HL-60 (cell line): Measurements from ENCODE around the gene WARS2.

Experiments
- POLR2AphosphoS5 ChIP-seq: IDR thresholded peaks from 2 replicates; pipeline ENCODE4 v1.6.1; 2012; ENCODE audit warnings: low read depth
- SPI1 ChIP-seq: IDR thresholded peaks from 2 replicates; pipeline ENCODE4 v1.6.1; 2012; ENCODE audit warnings: low read depth, mild to moderate bottlenecking, borderline replicate concordance
- TF ChIP-seq, protein P1 (sequence below): IDR thresholded peaks from one replicate; pipeline ENCODE4 v1.5.1; 2011; ENCODE audit warnings: low read length, control low read depth, inconsistent platforms; ENCODE audit not compliant: insufficient read depth
- TF ChIP-seq, protein P2 (sequence below): IDR thresholded peaks from 2 replicates; pipeline ENCODE4 v1.6.1; 2012; ENCODE audit warnings: low read depth; ENCODE audit not compliant: insufficient replicate concordance

DNA sequence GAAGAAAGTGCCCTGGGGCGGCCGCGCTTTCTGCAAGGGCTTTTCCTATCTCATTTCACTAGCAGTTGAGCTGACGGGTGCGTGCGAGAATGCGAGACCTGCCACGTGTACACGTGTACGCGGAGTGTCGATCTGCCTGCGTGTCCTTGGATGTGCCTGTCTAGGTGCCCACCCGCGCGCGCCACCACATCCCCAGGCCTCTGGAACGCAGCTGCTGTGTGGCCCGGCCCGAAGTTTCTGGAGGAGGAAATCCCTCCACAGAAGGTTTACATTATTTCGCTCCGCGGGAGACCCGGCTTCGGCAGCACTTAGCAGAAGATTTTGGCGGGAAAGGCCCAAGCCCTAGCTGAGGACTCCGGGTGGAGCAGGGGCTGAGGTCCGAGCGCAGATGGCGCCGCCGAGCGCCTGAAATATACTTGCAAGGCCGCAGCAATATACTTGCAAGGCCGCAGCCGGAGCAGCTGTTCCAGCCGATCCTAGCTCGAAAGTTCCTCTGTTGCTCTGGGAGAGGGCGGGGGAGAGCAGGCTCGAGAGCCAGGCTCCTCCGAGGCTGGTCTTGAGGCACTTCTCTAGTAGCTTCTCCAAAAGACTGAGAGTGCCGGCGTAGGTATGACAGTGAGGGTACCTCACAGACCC, 156.2 kb downstream of the WARS2 start:
- TF ChIP-seq, protein P1, sequence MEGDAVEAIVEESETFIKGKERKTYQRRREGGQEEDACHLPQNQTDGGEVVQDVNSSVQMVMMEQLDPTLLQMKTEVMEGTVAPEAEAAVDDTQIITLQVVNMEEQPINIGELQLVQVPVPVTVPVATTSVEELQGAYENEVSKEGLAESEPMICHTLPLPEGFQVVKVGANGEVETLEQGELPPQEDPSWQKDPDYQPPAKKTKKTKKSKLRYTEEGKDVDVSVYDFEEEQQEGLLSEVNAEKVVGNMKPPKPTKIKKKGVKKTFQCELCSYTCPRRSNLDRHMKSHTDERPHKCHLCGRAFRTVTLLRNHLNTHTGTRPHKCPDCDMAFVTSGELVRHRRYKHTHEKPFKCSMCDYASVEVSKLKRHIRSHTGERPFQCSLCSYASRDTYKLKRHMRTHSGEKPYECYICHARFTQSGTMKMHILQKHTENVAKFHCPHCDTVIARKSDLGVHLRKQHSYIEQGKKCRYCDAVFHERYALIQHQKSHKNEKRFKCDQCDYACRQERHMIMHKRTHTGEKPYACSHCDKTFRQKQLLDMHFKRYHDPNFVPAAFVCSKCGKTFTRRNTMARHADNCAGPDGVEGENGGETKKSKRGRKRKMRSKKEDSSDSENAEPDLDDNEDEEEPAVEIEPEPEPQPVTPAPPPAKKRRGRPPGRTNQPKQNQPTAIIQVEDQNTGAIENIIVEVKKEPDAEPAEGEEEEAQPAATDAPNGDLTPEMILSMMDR = no peak
- TF ChIP-seq, protein P2, sequence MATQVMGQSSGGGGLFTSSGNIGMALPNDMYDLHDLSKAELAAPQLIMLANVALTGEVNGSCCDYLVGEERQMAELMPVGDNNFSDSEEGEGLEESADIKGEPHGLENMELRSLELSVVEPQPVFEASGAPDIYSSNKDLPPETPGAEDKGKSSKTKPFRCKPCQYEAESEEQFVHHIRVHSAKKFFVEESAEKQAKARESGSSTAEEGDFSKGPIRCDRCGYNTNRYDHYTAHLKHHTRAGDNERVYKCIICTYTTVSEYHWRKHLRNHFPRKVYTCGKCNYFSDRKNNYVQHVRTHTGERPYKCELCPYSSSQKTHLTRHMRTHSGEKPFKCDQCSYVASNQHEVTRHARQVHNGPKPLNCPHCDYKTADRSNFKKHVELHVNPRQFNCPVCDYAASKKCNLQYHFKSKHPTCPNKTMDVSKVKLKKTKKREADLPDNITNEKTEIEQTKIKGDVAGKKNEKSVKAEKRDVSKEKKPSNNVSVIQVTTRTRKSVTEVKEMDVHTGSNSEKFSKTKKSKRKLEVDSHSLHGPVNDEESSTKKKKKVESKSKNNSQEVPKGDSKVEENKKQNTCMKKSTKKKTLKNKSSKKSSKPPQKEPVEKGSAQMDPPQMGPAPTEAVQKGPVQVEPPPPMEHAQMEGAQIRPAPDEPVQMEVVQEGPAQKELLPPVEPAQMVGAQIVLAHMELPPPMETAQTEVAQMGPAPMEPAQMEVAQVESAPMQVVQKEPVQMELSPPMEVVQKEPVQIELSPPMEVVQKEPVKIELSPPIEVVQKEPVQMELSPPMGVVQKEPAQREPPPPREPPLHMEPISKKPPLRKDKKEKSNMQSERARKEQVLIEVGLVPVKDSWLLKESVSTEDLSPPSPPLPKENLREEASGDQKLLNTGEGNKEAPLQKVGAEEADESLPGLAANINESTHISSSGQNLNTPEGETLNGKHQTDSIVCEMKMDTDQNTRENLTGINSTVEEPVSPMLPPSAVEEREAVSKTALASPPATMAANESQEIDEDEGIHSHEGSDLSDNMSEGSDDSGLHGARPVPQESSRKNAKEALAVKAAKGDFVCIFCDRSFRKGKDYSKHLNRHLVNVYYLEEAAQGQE = no peak
- TF ChIP-seq SPI1 (no peak), POLR2AphosphoS5 (no peak)
